HG03520 (cell line): ENCODE measurements around the gene COX19.
"Not testable (repeated sequence)": the region's sequence is repeated elsewhere in the genome, so short reads cannot be mapped to it uniquely, and the experiment has no call there.

Experiments used
- ATAC-seq: cut with Tn5 transposase; IDR thresholded peaks from one replicate; pipeline ENCODE4 v1.9.1; 2021; ENCODE audit warnings: mild to moderate bottlenecking, moderate library complexity; ENCODE audit not compliant: unreplicated experiment

COX19 gene

GRCh38 chr7:1011297-1012003 lies 36.1 kb upstream of the COX19 start:
- ATAC-seq: no peak

- no peak for ATAC-seq
These were observed 34.9 kb upstream of the COX19 start for GRCh38 chr7:1010226-1010625.

- no peak for ATAC-seq
These were observed 34.4 kb upstream of the COX19 start for GRCh38 chr7:1009747-1010146.

- no peak for ATAC-seq
These were observed 33.5 kb upstream of the COX19 start for GRCh38 chr7:1008733-1009363.

GRCh38 chr7:1007901-1008300 lies 32.6 kb upstream of the COX19 start:
- ATAC-seq: no peak

- ATAC-seq: no peak
These were observed 30.0 kb upstream of the COX19 start for GRCh38 chr7:1005303-1005702.

GRCh38 chr7:1004018-1004852 lies 28.9 kb upstream of the COX19 start:
- no peak for ATAC-seq

GRCh38 chr7:1002445-1002844 lies 27.1 kb upstream of the COX19 start:
- ATAC-seq: not testable (repeated sequence)

GRCh38 chr7:1002026-1002425 lies 26.7 kb upstream of the COX19 start:
- not testable (repeated sequence) for ATAC-seq

GRCh38 chr7:1001069-1001770 lies 25.9 kb upstream of the COX19 start:
- not testable (repeated sequence) for ATAC-seq

- ATAC-seq: peak; percentile 45
These were observed 24.9 kb upstream of the COX19 start for GRCh38 chr7:999941-1000935.

- no peak for ATAC-seq
These were observed 24.0 kb upstream of the COX19 start for GRCh38 chr7:999149-999879.

GRCh38 chr7:997404-998395 lies 22.4 kb upstream of the COX19 start:
- no peak for ATAC-seq

GRCh38 chr7:996079-996872 lies 20.9 kb upstream of the COX19 start:
- ATAC-seq: no peak

- ATAC-seq: no peak
These were observed 20.2 kb upstream of the COX19 start for GRCh38 chr7:995571-995970.

- no peak for ATAC-seq
These were observed 19.4 kb upstream of the COX19 start for GRCh38 chr7:994592-995308.
